GM19463 (cell line): ENCODE results near the gene KANK4.

ENCODE experiments used
- ATAC-seq: cut with Tn5 transposase; IDR thresholded peaks from one replicate; pipeline ENCODE4 v1.9.1; 2021; ENCODE audit warnings: mild to moderate bottlenecking, moderate library complexity; ENCODE audit not compliant: unreplicated experiment

Gene KANK4

DNA sequence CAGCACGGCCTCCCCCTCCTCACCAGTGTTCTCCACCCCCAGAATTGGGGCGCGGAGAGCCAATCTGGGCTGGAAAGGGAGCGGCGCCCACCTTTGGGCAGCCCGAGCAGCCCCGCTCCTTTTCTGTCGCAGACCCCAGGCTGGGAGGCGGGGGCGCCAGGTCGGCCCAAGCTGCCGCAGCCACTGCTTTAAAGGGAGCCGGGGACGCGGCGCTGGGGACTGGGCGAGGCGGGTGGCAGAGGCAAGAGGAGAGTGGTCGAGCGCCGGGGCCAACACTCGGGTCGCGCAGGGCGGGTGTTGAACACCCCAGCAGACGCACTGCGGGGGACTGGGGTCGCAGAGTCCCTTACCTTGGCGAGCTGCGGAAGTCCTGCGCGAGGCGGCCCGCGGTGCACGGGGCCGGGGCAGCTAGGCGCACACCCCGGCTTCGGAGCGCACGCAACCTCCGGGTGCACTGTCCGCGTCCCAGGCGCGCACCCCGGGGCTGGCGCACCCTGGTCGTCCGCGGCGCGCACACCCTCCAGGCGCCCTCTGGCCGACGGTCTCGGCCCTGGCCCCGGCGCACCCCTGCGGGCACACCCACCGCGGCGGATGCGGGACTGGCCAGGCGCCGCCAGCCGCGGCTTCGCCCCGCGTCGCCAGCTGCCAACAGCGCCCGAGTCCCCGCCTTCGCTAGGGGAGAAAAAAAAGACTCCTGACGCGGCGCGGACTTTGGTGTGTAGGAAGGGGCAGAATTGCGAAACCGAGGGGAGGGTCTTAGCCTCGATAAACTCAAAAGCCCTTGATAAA, at the start of gene KANK4:
Gene KANK4, minus strand, starts transcription at position 679 of the 789 bp plus-strand sequence. CDS start 37,870 bp downstream, outside the sequence.
- no peak for ATAC-seq

DNA sequence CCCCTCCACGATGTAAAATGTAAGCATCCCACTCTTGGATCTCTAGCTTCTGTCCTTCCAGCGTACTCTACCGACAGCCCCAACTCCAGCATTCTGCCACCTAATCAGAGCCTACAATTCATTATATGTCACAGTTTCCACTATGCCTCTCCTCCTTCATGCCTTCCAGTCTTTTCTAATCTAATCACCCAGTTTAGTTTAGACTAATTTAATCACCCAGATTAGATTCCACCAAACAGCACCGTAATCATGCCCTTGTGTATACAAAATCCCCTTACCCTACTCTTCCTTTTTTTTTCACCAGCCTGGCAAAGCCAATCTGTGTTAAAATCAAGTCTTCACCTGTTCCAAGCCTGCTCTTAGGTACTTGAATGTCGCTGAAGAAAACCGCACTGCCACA, 49.8 kb upstream of the KANK4 start:
- no peak for ATAC-seq

DNA sequence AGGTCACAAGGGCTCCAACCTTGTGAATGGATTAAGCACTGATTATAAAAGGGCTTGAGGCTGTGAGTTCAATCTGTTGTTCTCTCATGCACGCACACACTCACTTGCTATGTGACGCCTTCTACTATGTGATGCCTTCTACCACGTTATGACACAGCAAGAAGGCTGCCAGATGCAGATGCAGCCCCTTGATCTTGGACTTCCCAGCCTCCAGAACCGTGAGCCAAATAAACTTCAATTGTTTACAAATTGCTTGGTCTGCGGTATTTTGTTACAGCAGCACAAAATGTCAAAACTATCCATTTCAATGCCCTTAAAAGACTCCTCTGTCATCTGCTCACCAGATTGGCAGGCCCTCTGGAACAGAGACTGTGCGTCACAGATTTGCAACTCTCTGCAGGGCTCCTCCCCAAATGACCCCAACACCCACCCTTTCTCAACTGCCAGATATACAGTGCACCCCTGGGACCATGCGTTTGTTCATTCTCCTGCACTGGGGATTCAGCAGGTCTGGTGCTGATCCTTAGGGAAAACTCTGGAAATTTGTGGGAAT, 47.8 kb upstream of the KANK4 start:
- ATAC-seq: no peak

DNA sequence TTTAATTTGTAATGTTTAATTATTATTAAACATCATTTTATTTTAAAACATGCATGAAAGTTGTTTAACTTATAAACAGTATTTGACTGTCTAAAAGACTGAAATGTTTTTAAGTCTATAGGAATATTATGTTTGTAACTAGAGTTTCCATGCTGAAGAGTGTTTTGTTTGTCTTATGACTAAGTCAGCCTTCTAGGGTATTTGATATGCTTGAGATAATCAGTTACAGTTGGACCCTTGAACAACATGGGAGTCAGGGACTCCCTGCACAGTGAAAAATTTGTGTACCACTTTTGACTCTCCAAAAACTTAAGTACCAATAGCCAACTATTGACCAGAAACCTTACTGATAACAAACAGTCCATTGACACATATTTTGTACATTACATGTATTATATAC, 45.5 kb upstream of the KANK4 start:
- ATAC-seq: no peak

DNA sequence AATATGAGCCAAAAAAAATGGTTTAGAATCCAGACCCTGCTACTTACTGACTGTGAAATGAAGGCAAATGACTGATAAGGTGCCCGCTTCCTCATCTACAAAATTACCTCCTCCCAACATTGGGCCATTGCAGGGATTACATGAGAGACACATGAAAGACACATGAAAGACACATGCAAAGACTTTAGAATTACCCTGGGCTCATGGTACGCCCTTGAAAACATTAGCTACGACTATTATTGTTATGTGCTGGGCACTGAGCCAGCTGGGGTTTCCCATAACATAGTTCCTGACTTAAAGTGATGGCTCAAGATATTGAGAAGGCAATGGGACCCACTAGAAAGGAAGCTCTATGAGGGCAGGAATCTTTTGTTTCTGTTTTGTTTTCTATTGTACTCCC, 43.7 kb upstream of the KANK4 start:
- ATAC-seq: no peak

DNA sequence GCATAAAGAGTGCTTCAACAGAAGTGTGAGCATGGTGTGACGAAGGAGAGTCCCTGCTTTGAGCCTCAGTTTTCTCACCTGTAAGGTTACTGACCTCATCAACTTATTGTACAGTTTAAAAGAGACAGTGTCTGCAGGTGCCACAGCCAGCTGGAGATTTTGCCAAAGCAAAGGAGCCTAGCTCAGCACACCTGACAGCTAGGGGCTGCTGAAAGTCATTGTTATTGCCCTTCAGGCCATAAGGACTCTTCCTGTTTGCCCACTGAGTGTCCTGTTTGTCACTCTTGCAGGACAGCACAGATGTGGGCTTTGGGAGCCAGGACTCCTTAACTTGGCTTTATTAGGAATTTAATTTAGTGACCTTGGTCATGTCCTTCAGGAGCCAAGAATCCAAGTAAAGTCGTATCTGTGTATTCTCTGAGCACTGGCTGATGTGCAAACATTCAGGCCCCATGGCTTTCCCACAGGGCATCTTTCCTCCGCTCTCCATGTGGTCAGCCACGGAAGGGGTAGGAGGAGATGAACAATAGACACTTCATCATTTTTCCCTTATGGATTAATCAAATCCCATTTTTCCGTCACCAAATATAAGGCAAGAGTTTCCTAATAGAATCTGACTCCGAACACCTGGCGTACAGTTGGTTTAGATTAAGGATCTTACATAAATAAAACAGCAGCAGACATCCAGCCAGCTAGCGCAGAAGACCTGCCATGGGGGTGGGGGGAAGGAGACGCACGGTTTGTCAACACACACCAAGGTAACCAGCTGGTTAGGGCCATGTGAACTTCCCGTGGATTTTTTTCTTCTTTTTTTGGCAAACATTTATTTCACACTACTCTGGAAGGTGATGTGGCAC, 43.1 kb upstream of the KANK4 start:
- no peak for ATAC-seq

DNA sequence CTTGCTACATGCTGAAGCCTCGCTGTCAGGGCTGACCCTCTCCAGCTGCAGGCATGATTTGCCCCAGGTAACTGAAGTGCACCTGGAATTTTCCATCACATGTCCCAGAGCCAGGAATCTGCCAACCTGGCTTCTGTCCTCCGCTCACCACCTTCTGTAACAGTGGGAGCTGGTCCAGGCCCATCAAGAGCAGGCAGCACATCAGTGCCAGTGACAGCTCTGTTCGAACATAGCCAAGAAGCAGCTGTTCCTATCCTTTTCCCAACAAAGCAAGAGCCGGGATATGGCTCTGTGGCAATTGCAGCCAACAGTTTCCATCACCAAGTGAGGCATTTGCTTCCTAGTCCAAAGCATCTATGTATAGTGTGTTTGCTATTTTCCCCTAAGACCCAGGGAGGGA, 42.2 kb upstream of the KANK4 start:
- no peak for ATAC-seq

DNA sequence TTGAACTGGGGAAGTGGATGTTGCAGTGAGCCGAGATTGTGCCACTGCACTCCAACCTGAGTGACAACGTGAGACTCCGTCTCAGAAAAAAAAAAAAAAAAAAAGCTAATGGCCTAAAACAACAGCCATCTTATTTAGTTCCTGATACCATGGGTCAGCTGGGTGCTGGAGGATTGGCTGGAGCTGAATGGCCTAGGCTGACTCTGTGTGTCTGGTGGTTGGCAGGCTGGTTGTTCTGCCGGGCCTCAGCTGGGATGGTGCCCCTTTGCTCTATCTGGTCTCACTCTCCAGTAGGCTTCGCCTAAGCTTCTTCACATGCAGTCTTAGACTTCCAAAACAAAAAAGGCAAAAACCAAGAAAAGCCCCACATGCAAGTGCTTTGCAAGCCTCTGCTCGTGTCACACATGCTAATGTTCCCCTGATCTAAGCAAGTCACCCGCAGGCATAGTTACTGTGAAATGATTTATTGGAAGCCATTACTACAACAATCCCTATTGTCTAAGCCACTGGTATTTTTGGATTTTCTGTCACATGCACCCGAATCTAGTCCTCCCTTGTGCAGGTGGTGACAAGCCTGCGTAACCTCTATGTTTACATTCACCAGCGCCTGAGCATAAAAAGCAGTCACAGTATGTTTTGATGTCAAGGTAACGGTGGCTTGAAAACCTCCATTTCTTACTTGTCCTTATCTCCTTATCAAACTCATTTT, 39.6 kb upstream of the KANK4 start:
- ATAC-seq: no peak

DNA sequence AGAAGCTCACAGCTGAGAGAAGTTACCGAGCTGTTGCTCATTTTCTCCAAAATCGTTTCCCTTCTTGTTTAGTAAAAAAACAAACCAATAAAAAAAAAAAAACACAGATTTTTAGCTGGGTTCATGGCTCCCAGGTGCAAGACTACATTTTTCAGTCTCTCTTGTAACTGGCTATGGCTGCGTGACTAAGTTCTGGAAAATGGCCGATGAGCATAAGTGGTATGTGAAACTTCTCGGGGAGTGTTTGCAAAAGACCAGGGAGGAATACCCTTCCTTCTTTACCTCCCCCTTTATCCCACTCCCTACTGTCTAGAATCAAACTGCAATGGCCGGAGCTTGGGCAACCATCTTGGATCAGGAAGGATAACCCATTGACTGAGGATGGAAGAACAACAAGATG, 38.7 kb upstream of the KANK4 start:
- ATAC-seq: no peak

DNA sequence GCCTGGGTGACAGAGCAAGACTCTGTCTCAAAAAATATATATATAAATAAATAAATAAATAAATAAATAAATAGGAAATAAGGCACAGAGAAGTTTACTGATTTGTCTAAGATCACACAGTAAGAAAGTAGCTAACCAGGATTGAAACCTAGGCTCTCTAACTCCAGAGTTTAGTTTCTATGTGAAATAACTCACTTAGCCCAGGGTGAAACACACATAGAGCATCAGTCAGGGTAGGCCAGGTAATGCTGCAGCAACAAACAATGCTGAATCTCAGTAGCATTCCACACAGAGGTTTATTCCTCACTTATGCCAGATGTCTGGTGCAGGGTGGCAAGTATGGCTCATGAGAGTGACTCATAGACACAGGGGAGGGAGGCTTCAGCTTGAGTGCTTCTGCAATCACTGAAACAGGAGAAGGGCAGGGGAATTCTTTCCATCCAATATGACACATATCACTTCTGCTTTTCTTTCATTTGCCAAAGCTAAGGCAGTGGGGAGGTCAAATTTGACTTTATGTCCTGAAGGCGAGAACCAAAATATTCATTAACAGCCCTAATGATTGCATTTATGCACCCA, 37.1 kb upstream of the KANK4 start:
- ATAC-seq: peak; percentile 67

DNA sequence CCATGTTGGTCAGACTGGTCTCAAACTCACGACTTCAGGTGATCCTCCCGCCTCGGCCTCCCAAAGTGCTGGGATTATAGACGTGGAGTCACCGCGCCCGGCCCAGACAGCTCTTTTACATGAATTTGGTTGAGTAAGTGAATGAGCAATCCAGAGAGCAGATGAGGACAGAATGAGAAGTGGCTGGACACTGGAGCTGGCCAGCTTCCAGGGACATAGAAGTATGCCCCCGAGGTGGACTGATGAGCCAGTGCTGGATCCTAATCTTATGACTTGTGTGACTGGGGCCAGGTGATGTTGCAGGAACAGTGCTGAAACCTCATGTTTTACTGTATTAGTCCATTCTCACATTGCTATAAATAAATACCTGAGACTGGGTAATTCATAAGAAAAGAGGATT, 35.9 kb upstream of the KANK4 start:
- no peak for ATAC-seq

DNA sequence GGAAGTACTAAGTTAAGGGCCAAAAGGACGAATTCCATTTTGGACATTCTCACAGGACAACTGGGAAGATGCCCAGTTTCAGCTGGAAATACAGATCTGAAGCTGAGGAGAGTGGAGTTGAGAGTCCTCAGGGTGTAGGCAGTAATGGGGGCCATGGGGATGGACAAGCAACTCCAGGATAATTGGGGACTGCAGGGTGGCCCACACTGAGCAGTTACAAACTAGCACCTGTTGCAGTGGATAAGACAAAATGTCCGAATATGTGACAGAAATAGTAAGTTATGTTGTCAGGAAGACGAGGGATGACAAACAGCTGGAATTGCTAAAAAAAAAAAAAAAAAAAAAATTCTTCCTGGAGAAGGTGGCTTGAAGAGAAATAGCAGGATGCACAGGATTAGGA, 34.6 kb upstream of the KANK4 start:
- ATAC-seq: no peak

DNA sequence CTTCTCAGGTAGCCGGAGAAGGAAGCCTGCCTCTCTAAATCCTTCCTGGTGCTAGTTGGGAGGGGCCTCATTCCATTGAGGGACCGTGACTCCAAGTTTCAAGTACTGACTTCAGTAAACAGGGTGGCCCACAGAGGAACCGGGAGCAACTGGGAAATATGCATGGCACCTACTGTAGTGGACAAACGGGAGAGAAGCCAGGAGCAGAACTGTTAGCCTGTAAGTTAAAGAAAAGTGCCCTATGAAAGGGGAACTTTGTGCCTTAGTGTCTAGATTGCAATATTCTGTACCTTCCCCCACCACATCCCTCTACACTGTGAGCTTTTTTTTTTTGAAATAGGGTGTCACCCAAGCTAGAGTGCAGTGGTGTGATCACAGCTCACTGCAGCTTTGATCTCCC, 33.2 kb upstream of the KANK4 start:
- ATAC-seq: no peak

DNA sequence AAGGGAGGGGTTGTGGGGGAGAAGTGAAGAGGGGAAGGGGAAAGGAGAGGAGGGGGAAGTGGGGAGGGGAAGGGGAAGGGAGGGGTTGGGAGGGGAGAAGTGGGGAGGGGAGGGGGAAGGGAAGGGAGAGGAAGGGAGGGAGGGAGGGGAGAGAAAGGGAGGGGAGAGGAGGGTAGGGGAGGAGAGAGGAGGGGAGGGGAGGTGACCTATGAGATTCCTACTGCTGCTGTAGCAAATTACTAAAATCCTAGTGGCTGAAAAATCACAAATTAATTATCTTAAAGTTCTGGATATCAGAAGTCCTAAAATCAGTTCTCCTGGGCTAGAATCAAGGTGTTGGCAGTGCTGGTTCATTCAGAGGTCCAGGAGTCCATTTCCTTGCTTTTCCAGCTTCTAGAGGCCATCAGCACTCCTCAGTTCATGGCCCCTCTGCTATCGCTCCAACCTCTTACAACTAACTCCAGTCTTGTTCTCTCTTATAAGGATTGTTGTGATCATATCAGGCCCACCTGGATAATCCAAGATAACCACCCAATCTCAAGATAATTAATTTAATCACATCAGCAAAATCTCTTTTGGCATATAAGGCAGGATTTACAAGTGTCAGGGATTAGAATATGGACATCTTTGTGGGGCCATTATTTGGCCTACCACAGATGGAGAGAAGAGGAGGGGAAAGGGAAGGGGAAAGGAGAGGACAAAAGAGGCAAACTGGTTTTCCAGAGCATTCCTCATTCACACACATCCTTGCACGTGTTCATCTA, 30.4 kb upstream of the KANK4 start:
- no peak for ATAC-seq

DNA sequence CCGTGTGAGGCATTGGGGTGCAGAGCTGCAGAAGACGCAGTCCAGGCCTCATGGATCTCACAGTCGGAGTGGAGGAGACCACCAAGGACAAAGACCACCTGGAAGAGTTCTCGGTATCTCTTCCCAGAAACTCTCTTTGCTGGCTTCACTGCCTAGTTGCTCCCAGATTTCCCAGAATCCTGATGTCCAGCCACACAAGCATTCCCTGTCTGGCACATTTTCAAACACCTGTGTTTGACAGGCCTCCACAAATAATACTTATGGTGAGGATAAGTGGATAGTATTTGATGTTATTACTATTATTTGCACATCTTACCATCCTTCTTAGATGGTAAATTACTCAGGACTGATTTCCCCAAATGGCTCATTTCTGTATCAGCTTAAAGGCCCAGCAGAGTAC, 27.7 kb upstream of the KANK4 start:
- ATAC-seq: no peak

DNA sequence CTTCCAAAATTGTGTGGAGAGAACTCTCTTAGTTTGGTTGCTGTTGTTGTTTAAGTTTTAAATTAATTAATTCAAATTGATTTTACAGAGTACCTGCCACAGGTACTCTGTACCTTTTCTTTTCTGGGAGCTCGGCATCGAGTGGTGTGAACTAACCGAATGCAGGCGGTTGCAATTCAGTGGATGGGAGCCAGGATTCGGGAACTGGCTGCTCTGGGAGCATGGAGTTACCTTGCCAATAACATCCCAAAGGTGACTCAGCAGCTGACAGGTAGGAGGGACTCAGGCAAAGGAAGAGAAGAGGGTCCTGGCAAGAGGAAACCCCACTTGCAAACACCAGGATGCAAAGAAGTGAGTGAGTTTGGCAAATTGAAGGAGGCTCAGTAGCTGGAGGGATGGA, 24.7 kb upstream of the KANK4 start:
- ATAC-seq: no peak

DNA sequence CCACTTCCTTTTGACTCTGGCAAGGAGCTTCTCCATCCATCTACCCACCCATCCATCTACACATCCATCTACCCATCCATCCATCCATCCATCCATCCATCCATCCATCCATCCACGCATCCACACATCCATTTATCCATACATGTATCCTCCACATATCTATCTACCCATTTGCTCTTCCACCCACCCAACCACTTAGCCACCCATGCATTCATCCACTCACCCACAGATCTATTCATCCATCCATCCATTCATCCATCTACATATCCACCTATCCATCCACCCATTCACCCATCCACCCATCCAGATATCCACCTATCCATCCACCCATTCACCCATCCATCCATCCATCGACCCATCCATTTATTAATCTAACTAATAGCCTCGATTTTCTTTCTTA, 23.0 kb upstream of the KANK4 start:
- no peak for ATAC-seq

DNA sequence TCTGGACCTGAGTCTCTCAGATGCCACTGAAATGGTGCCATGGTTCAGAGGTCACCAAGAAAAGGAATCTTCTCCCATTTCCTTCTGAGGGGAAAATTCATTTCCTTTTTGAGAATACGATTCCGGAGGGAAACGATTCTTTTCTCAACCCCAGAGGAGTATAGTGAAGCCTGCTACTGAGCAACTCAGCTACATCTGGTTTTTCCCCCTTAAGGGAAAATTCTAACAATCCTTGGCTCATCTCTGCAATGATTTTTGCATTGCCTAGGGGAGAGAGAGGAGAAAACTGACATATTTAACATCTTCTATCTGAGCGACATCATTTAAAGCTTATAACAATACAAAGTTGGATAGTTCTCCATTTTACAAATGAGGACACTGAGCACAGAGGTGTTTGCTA, 22.4 kb upstream of the KANK4 start:
- ATAC-seq: no peak

DNA sequence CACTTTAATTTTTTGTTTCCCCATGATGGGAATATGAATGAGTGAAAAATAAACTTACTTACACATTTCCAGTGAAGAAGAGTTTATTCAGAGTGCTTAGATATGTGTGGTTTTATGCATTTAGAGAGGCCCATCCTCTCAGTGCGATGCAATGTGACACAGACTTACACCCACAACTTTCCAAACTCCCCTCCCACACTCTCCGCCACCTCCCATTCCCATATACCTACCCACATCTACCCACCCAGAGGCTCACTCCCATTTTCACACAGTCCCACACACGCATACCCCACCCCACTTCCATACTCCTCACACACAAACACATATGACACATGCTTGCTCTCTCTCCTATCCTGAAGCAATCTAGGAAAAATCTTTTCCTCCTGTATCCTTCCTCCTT, 21.9 kb upstream of the KANK4 start:
- ATAC-seq: no peak
